Uterus (tissue), 2 donors: ENCODE measurements around the gene EXOC4.

Experiments used
- POLR2A ChIP-seq, 2 donors: fragments of 450-650 bp; IDR thresholded peaks; one replicate each; pipeline ENCODE4 v1.6.1; 2016; ENCODE audit warnings: antibody characterized with exemption in 2 of 2, mild to moderate bottlenecking in 1 of 2, moderate library complexity in 1 of 2
- TF ChIP-seq, protein P1 (sequence below), 4 experiments: fragments of 200-600 bp in 2 of 4; fragments of 450-650 bp in 2 of 4; sonication (generic) in 2 of 4; IDR thresholded peaks; one replicate each; pipeline ENCODE4 v1.5.1; 2016 to 2019; ENCODE audit warnings: antibody characterized with exemption in 4 of 4, mild to moderate bottlenecking in 2 of 4, moderate library complexity in 1 of 4

GRCh38 chr7:133625046-133625445, 372.2 kb downstream of the EXOC4 start:
- TF ChIP-seq, protein P1, sequence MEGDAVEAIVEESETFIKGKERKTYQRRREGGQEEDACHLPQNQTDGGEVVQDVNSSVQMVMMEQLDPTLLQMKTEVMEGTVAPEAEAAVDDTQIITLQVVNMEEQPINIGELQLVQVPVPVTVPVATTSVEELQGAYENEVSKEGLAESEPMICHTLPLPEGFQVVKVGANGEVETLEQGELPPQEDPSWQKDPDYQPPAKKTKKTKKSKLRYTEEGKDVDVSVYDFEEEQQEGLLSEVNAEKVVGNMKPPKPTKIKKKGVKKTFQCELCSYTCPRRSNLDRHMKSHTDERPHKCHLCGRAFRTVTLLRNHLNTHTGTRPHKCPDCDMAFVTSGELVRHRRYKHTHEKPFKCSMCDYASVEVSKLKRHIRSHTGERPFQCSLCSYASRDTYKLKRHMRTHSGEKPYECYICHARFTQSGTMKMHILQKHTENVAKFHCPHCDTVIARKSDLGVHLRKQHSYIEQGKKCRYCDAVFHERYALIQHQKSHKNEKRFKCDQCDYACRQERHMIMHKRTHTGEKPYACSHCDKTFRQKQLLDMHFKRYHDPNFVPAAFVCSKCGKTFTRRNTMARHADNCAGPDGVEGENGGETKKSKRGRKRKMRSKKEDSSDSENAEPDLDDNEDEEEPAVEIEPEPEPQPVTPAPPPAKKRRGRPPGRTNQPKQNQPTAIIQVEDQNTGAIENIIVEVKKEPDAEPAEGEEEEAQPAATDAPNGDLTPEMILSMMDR (IDR thresholded peaks at IDR 0.05) = no peak
- TF ChIP-seq POLR2A (IDR thresholded peaks at IDR 0.05) = no peak
